Measurements from ENCODE around the gene SRSF3. TPM values are rescaled to one million over a fixed set of nuclear protein-coding genes. Genes with fewer than 3 reads are reported as not detected.

SRSF3 gene
- polyA plus RNA-seq, 1 donor (not counting 4 experiments of a cell fraction or from before 2014, with no cell fraction given) = 398 TPM

DNA sequence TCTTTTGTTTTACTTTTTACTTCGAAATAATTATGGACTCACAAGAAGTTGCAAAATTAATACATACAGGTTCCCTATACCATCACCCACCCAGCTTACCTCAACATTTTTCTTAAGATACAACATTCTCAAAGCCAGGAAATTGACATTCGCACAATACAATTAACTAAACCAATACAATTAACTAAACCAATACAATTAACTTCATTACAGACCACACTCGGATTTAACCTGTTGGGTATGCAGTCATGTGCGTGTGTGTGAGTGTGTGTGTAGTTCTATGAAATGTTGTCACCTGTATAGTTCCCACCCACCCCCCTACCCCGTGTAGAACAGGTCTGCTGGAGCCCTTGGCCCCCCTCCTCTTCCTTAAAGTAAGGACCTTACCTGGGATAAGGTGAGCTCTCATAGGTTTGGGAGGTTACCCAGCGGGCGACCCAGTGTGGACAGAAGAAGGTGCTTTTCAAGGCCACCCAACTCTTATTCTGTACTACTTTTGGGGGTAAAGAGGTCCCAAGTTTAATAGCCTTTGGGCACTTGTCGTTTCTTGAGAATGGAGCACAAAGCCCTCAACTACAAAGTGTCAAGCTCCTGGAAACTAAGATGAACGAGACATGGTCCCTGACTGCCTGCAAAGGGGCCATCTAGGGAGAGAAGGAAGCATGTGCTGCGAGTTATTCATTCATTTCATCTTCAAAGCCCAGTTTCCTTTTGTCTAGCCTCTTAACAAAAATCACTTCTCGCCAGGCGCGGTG is 46.3 kb upstream of the SRSF3 start:
- Histone ChIP-seq H3K27ac (ENCODE audit: control insufficient read depth, insufficient read depth, low read length) (peak overlapping the region; percentile 29), H3K4me2 (ENCODE audit: control insufficient read depth, extremely low read depth, insufficient read depth, low read depth, low read length) (peak overlapping the region; percentile 58), H3K36me3 (ENCODE audit: control insufficient read depth in 2 of 2, extremely low read depth in 1 of 2, insufficient read depth in 2 of 2, low read length in 2 of 2) (no peaks in the 10 kb centered on the region), H3K79me2 (ENCODE audit: control insufficient read depth, insufficient read depth, low read length) (peaks cover 38% of the 10 kb centered on the region), H3K4me3 (ENCODE audit: control insufficient read depth in 2 of 3, extremely low read depth in 1 of 3, insufficient read depth in 2 of 3, low read depth in 1 of 3, low read length in 3 of 3) (peak overlapping the region in 1 of 3 experiments; percentile 31), H2AFZ (ENCODE audit: control insufficient read depth, low read length) (peak overlapping the region; percentile 44), H4K20me1 (ENCODE audit: control insufficient read depth, extremely low read depth, insufficient read depth, low read length) (no peaks in the 10 kb centered on the region), H3K4me1 (ENCODE audit: control insufficient read depth, extremely low read depth, insufficient read depth, low read length) (peaks cover 18% of the 10 kb centered on the region), H3K9me1 (ENCODE audit: control insufficient read depth, extremely low read depth, insufficient read depth, low read length) (no peaks in the 10 kb centered on the region), H3K9ac (ENCODE audit: control insufficient read depth, extremely low read depth, insufficient read depth, low read length) (peak overlapping the region; percentile 92), H3K27me3 (ENCODE audit: control insufficient read depth, extremely low read depth, insufficient read depth, low read length) (no peaks in the 10 kb centered on the region), H3K9me3 (ENCODE audit: control insufficient read depth, low read depth, low read length) (no peaks in the 10 kb centered on the region)
- dilution Hi-C loops (cut with MboI; ENCODE audit: extremely low pct_ligation_motif_present, low sequenced_read_pairs) = no loop called here
- TF ChIP-seq EZH2 (IDR thresholded peaks at IDR 0.05; ENCODE audit: low read length) (no peak), CTCF (optimal IDR thresholded peaks at IDR 0.05 in 1 of 3, IDR thresholded peaks at IDR 0.05 in 1 of 3, conservative IDR thresholded peaks at IDR 0.05 in 1 of 3; ENCODE audit: extremely low read depth in 1 of 3, insufficient read depth in 2 of 3, low read length in 3 of 3) (no peak)
- no peak for FAIRE-seq
- DNase-seq (ENCODE audit: low read depth, low spot score) = no peak

DNA sequence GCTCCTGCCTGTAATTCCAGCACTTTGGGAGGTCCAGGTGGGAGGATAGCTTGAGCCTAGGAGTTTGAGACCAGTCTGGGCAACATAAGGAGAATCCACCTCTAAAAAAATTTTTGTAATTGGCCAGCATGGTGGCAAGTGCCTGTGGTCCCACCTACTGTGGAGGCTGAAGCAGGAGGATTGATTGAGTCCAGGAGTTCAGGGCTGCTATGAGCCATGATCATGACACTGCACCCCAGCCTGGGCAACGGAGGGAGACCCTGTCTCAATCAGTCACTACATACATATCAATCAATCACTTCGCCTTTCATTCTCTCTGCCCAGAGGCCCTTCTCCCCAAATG is 45.8 kb upstream of the SRSF3 start:
- dilution Hi-C loops (cut with MboI; ENCODE audit: extremely low pct_ligation_motif_present, low sequenced_read_pairs) = no loop called here
- H3K79me2 ChIP-seq (ENCODE audit: control insufficient read depth, insufficient read depth, low read length) = peaks cover 35% of the 10 kb centered on the region
- FAIRE-seq = no peak
- no peaks in the 10 kb centered on the region for H3K36me3 ChIP-seq (ENCODE audit: control insufficient read depth in 2 of 2, extremely low read depth in 1 of 2, insufficient read depth in 2 of 2, low read length in 2 of 2)
- no peak overlapping the region for H3K27ac ChIP-seq (ENCODE audit: control insufficient read depth, insufficient read depth, low read length)
- H2AFZ ChIP-seq (ENCODE audit: control insufficient read depth, low read length) = no peak overlapping the region
- peaks cover 18% of the 10 kb centered on the region for H3K4me1 ChIP-seq (ENCODE audit: control insufficient read depth, extremely low read depth, insufficient read depth, low read length)
- no peaks in the 10 kb centered on the region for H3K27me3 ChIP-seq (ENCODE audit: control insufficient read depth, extremely low read depth, insufficient read depth, low read length)
- H3K9me1 ChIP-seq (ENCODE audit: control insufficient read depth, extremely low read depth, insufficient read depth, low read length) = no peaks in the 10 kb centered on the region
- no peak for TF ChIP-seq CTCF (optimal IDR thresholded peaks at IDR 0.05 in 1 of 3, IDR thresholded peaks at IDR 0.05 in 1 of 3, conservative IDR thresholded peaks at IDR 0.05 in 1 of 3; ENCODE audit: extremely low read depth in 1 of 3, insufficient read depth in 2 of 3, low read length in 3 of 3)
- no peak for DNase-seq (ENCODE audit: low read depth, low spot score)
- no peak overlapping the region for H3K4me2 ChIP-seq (ENCODE audit: control insufficient read depth, extremely low read depth, insufficient read depth, low read depth, low read length)
- no peaks in the 10 kb centered on the region for H4K20me1 ChIP-seq (ENCODE audit: control insufficient read depth, extremely low read depth, insufficient read depth, low read length)
- no peaks in the 10 kb centered on the region for H3K9me3 ChIP-seq (ENCODE audit: control insufficient read depth, low read depth, low read length)
- H3K9ac ChIP-seq (ENCODE audit: control insufficient read depth, extremely low read depth, insufficient read depth, low read length) = no peak overlapping the region
- no peak overlapping the region for H3K4me3 ChIP-seq (ENCODE audit: control insufficient read depth in 2 of 3, extremely low read depth in 1 of 3, insufficient read depth in 2 of 3, low read depth in 1 of 3, low read length in 3 of 3)

Measured in keratinocyte (primary cell).